GM18526 (cell line): ENCODE measurements around the gene ZNF780A.

ENCODE experiments used
- POLR2A ChIP-seq: IDR thresholded peaks from 3 replicates; pipeline ENCODE4 v1.6.1; 2011; ENCODE audit not compliant: insufficient read length; ENCODE audit errors: extremely low read depth

The ZNF780A gene

GRCh38 chr19:40035996-40036395, 54.7 kb downstream of the ZNF780A start:
- no peak for TF ChIP-seq POLR2A

GRCh38 chr19:40033989-40034560, 56.7 kb downstream of the ZNF780A start:
- TF ChIP-seq POLR2A, result no peak

GRCh38 chr19:40026597-40026970, 64.2 kb downstream of the ZNF780A start:
- no peak for TF ChIP-seq POLR2A

GRCh38 chr19:40025938-40026596, 64.7 kb downstream of the ZNF780A start:
- TF ChIP-seq POLR2A, result no peak

GRCh38 chr19:40023969-40024368, 66.8 kb downstream of the ZNF780A start:
- no peak for TF ChIP-seq POLR2A
